Activated naive CD4-positive, alpha-beta T cell treated with anti-CD3 and anti-CD28 coated beads, Interleukin-2, amount 50 U/mL, for 24 hours (primary cell): ENCODE measurements around the gene ITGB2.

Source experiments
- H3K27ac Mint-ChIP-seq: one replicate; pipeline ENCODE4 v1.8.0; 2021; ENCODE audit warnings: mild to moderate bottlenecking, mixed read lengths
- H3K27me3 Mint-ChIP-seq: one replicate; pipeline ENCODE4 v1.8.0; 2021; ENCODE audit warnings: mixed read lengths
- H3K36me3 Mint-ChIP-seq: one replicate; pipeline ENCODE4 v1.8.0; 2021; ENCODE audit warnings: mixed read lengths
- H3K4me1 Mint-ChIP-seq: one replicate; pipeline ENCODE4 v1.8.0; 2021; ENCODE audit warnings: mixed read lengths
- H3K4me3 Mint-ChIP-seq: one replicate; pipeline ENCODE4 v1.8.0; 2021; ENCODE audit warnings: mild to moderate bottlenecking, mixed read lengths
- H3K9me3 Mint-ChIP-seq: one replicate; pipeline ENCODE4 v1.8.0; 2021; ENCODE audit warnings: mixed read lengths

Gene ITGB2

DNA sequence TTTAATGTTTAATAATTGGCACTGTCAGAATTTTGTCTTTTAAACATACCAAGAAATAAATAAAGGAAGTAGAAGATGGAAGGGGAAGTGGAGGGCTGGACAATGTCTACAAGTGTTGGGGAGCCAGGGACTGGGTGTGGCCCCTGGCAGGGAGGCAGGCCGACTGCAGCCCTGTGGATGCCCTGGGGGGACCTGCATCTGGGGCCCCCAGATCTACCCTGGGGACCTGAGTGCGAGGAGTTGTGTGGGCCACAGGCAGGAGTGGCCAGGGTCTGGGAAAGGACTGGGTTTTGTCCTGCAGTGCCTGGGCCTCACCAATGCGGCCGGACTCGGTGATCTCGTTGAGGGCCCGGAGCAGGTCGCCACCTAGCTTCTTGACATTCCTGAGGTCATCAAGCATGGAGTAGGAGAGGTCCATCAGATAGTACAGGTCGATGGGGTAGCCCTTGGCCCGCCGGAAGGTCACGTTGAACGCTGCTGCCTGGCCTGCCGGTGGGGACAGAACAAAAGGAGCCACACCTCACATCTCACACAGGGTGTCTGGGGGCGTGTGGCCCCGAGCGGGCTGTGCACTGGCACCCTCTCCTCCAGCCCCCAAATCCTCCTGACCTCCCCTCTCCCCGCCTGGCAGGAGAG, 17.5 kb downstream of the ITGB2 start:
- peaks cover 14% of the 10 kb centered on the region for H3K36me3 Mint-ChIP-seq
- peaks cover 20% of the 10 kb centered on the region for H3K4me1 Mint-ChIP-seq
- no peak overlapping the region for H3K4me3 Mint-ChIP-seq
- H3K27me3 Mint-ChIP-seq = no peaks in the 10 kb centered on the region
- H3K27ac Mint-ChIP-seq = peak overlapping the region; percentile 35
- no peaks in the 10 kb centered on the region for H3K9me3 Mint-ChIP-seq

DNA sequence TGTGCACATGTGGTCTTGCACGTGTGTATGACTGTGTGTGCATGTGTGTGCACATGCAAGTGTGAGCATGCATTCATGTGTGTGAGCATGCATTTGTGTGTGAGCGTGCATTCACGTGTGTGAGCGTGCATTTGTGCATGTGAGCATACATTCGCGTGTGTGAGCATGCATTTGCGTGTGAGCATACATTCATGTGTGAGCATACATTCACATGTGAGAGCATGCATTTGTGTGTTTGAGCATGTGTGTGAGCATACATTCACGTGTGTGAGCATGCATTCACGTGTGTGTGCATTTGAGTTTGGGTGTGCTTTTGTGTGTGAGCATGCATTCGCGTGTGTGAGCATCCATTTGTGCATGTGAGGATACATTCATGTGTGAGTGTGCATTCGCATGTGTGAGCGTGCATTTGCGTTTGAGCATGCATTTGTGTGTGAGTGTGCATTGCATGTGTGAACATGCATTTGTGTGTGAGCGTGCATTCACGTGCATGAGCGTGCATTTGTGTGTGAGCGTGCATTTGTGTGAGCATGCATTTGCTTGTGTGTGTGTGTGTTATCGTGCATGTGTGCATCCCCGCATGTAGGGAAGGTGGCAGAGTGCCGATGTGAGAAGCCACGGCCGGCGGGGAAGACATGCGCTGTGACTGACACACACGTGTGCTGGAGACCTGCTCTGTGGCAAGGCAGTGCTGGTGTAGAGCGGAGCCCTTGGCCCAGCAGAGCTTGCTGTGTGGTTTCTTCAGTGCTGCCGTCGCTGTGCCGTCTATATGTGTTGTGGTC, 18.2 kb downstream of the ITGB2 start:
- H3K27ac Mint-ChIP-seq = peak overlapping the region; percentile 35
- no peaks in the 10 kb centered on the region for H3K9me3 Mint-ChIP-seq
- peaks cover 19% of the 10 kb centered on the region for H3K4me1 Mint-ChIP-seq
- peaks cover 14% of the 10 kb centered on the region for H3K36me3 Mint-ChIP-seq
- no peak overlapping the region for H3K4me3 Mint-ChIP-seq
- no peaks in the 10 kb centered on the region for H3K27me3 Mint-ChIP-seq

DNA sequence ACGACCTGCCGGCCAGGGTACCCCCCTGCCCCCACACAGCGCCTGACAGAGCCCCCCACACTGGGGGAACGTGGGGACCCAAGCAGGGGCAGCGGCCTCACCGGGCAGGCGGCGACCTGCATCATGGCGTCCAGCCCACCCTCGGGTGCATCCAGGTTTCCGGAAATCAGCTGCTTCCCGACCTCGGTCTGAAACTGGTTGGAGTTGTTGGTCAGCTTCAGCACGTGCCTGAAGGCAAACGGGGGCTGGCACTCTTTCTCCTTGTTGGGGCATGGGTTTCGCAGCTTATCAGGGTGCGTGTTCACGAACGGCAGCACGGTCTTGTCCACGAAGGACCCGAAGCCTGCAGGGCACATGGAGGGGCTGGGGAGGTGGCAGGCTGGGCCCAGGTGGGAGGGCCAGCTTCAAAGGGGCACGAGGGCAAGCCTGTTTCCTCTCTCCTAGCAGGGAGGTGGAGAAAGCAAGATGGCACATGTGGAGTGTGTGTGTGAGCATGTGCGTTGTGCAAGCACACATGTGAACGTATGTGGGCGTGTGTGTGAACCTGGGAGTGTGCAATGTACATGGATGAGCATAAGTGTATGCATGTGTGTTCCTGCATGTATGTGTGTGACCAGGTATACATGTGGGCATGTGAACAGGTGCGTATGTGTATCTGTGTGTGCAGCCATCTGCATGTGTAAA, 19.2 kb downstream of the ITGB2 start:
- H3K4me1 Mint-ChIP-seq = peaks cover 17% of the 10 kb centered on the region
- H3K4me3 Mint-ChIP-seq = no peak overlapping the region
- H3K27ac Mint-ChIP-seq = no peak overlapping the region
- no peaks in the 10 kb centered on the region for H3K9me3 Mint-ChIP-seq
- no peaks in the 10 kb centered on the region for H3K27me3 Mint-ChIP-seq
- peaks cover 14% of the 10 kb centered on the region for H3K36me3 Mint-ChIP-seq

DNA sequence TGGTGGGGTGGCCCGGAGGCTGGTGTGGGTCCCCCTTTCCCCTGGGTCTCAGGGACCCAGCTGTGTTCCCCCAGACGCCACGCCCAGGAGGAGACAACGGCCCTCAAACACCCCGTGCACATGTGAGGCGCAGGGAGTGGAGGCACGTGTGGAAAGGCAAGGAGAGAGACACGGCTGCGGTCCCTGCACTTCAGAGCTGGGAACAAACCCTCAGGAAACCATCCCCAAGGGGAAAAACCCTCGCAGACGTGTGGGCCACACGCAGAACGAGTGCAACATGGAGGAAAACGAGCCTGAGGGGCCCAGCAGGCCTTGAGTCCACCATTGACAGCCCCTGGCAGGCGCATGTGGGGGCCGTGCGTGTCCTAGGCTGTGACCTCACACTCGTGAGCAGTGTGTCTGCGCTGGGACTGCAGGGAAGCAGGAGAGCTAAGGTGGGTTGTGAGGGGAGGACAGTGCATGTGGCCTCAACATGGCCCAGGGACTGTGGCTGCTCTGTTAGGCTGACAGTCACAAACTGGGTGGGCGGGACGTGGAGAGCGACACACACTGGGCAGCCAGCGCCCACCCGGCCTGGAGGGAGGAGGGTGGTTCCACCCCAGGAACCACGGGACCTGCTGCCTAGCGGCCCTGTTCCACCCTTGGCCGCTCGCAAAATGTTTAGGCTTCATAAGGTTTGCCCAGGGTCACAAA, 20.0 kb downstream of the ITGB2 start:
- H3K9me3 Mint-ChIP-seq = no peaks in the 10 kb centered on the region
- no peaks in the 10 kb centered on the region for H3K27me3 Mint-ChIP-seq
- H3K27ac Mint-ChIP-seq = no peak overlapping the region

DNA sequence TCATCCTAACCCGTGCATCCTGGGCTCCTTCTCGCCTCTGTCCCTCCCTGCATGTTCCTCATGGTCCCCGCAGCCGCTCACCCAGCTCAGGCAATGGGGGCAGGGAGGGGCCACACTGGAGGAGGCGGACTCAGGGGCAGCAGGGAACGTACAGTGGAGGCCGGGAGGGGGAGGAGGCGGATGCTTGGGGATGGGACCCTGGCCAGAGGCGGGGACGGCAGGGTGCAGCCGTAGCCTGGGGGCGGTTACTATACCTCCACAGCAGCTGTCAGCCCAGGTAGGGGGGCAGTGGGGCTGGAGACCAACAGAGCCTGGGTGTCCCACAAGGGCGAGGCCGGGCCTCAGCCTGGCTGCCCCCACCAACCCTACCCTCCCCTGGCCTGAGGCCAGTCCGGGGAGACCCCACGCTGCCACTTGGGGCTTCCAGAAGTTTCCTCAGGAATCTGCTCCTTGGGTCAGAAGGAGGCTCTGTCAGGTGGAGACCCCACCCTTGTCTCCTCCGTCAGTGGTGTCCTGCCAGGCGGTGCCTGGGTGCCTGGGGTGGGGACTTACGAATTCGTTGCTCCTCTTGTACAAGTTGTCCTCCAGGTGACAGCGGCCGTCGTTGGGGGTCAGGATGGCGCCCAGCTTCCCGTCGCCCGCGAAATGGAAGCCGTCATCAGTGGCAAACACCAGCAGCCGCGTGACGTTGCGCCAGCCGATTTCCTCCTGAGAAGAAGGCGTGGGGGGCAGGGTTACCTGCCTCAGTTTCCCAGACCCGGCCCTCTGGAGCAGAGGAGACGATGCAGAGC, 20.7 kb downstream of the ITGB2 start:
- Mint-ChIP-seq H3K27ac (peak overlapping the region; percentile 17), H3K36me3 (peaks cover 15% of the 10 kb centered on the region)

More for the DNA sequence above, 20.0 kb downstream of the ITGB2 start:
- peaks cover 15% of the 10 kb centered on the region for H3K36me3 Mint-ChIP-seq
- no peak overlapping the region for H3K4me3 Mint-ChIP-seq
- H3K4me1 Mint-ChIP-seq = peaks cover 12% of the 10 kb centered on the region

DNA sequence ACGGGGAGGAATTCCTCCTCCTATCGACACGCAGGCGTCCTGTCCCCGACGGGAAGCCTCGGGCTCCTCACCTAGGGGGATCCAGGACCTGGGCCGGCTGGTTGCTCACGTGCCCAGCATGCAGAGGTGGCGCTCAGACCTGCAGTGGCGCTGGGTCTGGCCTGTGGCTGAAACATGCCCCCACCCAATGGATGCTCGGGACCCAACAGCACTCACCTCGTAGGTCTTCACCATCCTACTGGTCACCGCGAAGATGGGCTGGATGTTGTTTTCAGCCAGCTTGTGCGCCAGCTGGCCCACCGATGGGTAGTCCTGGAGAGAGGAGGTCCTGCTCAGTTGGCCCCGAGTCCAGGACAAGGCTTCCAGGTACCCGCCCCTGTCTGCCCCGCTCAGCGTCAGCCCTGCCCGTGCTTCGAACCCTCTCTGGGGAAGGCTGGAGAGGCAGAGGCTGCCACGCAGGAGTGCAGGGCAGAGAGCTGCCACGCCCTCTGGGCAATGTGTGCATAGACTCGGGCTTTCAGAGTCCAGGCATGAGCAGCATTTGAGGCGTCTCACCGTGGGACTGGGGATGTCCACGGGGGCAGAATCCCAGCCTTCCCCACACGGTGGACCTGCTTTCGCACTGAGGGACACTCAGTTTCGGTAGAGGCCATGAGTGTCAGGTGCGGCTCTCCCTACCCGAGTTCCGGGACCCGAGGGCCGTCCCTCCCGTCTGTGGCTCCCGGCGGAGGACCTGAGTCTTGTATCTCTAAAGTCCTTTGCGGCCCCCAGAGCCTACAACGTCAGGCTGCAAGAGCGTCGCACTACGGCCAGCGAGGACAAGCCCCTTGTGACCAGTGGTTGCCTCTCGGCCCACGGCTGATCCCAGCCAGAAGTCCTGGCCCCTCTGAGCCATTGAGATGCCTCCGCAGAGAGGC, 21.6 kb downstream of the ITGB2 start:
- Mint-ChIP-seq H3K4me3 (no peak overlapping the region), H3K36me3 (peaks cover 12% of the 10 kb centered on the region), H3K27ac (peak overlapping the region; percentile 17), H3K27me3 (no peaks in the 10 kb centered on the region), H3K4me1 (peaks cover 5% of the 10 kb centered on the region), H3K9me3 (no peaks in the 10 kb centered on the region)

More for the DNA sequence above, 20.7 kb downstream of the ITGB2 start:
- Mint-ChIP-seq H3K27me3 (no peaks in the 10 kb centered on the region), H3K9me3 (no peaks in the 10 kb centered on the region), H3K4me1 (peaks cover 12% of the 10 kb centered on the region), H3K4me3 (no peak overlapping the region)

DNA sequence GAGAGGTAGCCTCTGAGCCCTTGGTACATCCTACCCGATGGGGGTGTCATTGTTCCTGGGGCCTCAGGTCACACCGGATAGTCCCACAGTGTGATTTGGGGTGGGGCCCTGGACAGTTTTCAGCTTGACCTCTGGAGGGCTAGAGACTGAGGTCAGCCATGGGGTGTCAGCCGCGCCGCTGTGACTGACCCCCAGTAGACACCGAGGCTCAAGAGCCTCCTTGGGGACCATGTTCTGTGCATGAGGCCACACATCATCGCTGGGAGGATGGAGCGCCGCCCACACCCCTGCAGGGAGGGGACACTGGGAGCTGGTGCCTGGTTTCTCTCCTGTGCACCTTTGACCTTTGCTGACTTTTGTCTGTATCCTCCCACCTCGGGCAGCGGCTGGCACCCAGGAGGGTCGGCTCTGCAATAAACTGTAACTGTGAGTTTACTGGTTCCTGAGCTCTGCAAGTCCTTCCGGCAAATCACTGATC, 22.6 kb downstream of the ITGB2 start:
- H3K9me3 Mint-ChIP-seq = no peaks in the 10 kb centered on the region
- H3K36me3 Mint-ChIP-seq = peaks cover 12% of the 10 kb centered on the region
- no peaks in the 10 kb centered on the region for H3K27me3 Mint-ChIP-seq
- no peak overlapping the region for H3K4me3 Mint-ChIP-seq
- no peak overlapping the region for H3K27ac Mint-ChIP-seq
- peaks cover 15% of the 10 kb centered on the region for H3K4me1 Mint-ChIP-seq

DNA sequence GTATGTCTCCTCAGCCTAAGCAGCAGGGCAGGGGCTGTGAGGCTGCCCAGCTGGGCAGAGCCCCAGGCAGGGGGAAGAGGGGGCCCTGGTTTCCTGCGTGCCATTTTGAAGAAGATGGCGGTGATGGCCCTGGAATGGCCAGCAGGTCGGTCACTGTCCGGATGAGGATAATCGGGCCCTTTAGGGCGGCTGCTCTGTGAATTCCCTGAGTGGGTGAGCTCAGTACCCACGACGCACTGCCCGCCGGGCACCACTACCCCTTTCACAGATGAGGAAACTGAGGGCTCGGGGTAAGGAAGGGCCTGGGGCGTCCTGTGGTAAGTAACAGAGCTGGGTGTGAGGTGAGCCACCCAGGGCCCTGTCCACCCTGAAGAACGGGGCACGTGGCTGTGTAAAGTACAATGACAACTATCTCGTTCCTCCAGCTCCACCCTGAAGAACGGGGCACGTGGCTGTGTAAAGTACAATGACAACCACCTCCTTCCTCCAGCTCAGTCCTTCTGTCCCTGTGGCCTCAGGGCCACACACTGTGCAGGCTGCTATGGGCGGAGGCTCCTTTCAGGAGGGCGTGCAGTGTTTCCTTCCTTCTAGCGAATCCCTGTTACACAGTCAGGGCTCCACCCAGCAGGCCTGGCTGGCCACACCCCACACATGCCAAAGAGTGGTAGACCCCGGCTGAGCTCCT, 23.2 kb downstream of the ITGB2 start:
- H3K27me3 Mint-ChIP-seq = no peaks in the 10 kb centered on the region
- H3K27ac Mint-ChIP-seq = no peak overlapping the region
- H3K36me3 Mint-ChIP-seq = peaks cover 8% of the 10 kb centered on the region
- H3K4me3 Mint-ChIP-seq = no peak overlapping the region
- peaks cover 20% of the 10 kb centered on the region for H3K4me1 Mint-ChIP-seq
- H3K9me3 Mint-ChIP-seq = no peaks in the 10 kb centered on the region

DNA sequence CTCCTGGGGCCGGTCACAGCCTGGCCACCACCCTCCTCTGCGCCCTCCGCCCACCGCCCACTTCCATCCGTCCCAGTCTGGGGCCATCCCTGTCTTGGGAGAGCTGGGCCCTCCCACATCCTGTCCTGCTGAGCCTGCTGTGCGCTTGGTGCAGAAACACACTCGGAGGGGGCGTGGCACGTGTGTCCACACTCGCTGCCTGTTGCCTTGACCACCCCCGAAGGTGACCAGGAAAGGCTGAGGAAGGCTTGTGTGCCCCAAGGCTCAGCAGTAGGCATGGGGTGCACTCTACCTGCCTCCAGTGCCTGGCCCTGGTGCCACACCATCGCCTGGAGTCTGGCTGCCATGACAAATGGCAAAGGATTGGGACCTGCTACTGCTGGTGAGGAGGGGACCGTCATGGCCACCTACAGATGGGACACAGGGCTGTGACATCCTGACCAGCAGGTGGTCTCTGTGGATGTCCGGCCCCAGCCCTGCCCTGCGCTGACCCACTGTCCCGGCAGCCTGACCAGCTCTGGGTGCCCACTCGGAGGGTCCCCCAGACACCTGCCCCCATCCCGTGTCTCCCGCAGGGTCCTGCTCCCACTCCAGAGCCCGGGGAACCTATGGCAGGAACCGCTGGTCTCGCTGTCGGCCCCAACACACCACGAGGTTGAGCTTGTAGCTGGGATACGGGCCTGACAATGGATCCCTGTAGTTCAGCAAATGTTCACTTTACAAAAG, 24.0 kb downstream of the ITGB2 start:
- Mint-ChIP-seq H3K36me3 (peaks cover 5% of the 10 kb centered on the region), H3K27me3 (no peaks in the 10 kb centered on the region), H3K9me3 (no peaks in the 10 kb centered on the region), H3K4me3 (no peak overlapping the region), H3K4me1 (peaks cover 22% of the 10 kb centered on the region), H3K27ac (no peak overlapping the region)

DNA sequence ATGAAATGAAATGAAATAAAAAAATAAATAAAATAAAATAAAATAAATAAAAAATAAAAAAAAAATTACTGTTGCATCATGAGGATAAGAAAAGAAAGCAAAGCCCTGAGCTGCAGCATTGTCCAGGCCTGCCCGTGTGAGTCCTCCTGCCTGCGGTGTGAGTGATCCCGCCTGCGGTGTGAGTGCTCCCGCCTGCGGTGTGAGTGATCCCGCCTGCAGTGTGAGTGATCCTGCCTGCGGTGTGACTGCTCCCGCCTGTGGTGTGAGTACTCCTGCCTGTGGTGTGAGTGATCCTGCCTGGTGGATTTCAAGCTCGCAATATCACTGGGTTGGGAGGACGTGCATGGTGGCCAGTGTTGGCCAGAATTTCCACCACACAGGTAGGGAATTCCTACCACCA, 24.8 kb downstream of the ITGB2 start:
- H3K27ac Mint-ChIP-seq = no peak overlapping the region
- no peaks in the 10 kb centered on the region for H3K9me3 Mint-ChIP-seq
- H3K27me3 Mint-ChIP-seq = no peaks in the 10 kb centered on the region
- no peak overlapping the region for H3K4me3 Mint-ChIP-seq
- peaks cover 22% of the 10 kb centered on the region for H3K4me1 Mint-ChIP-seq
- peaks cover 5% of the 10 kb centered on the region for H3K36me3 Mint-ChIP-seq

DNA sequence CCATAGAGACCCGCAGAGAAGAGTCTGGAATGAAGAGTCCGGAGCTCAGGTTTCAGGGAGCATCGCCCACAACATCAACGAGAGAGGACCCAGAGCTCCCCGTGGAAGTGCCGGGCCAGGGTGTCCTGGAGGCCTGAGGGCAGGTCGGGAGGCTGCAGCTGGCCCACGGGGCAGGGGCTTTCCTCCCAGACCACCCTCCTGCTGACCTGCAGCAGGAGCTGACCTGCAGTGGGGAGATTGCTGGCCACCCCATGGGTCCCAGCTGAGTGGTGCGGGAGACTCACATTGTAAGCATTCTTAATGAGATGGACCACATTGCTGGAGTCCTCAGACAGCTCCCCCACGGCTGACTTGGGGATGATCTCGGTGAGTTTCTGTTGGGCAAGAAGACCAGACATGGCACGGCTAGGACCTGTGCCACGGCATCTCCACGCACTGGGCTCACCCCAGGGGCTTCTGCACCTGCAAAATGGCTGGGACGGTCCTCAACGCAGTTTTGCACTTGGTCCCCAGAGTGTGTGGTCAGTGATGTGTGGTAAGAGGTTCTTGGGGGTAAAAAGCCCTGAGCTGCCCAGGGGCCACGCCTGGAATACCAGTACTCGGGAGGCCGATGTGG, 25.9 kb downstream of the ITGB2 start:
- Mint-ChIP-seq H3K27ac (peak overlapping the region; percentile 59), H3K36me3 (peaks cover 5% of the 10 kb centered on the region), H3K27me3 (no peaks in the 10 kb centered on the region), H3K9me3 (no peaks in the 10 kb centered on the region), H3K4me3 (no peak overlapping the region), H3K4me1 (peaks cover 22% of the 10 kb centered on the region)

DNA sequence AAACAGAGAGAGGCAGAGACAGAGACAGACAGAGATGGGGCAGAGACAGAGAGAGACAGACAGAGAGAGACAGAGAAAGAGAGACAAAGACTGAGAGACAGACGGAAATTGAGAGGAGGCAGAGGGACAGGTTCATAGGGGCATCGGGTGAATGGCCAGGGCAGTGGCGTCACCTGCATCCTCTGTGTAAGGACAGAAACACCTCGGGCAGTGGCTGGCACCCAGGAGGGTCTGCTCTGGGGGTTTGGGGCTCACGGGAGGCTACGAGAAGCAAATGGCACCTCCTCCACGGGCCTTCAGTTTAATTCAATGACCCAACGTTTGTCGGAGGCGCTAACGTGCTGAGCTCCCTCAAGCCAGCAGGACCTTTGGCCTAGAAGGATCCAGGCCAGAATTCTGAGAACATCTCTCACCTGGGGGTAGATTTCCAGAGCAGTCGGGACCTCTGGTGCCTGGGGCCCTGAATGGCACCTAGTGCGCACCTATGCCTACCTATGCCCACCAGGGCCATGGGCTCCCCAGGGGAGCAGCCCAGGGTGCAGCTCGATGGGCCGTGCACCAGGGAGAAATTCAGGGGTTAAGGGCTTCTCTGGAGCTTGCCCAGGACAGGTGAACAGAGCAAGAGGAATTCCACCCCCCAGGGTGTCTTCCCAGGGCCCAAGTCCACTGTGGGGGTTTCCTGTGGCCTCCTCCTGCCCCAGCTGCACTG, 26.6 kb downstream of the ITGB2 start:
- H3K27me3 Mint-ChIP-seq = no peaks in the 10 kb centered on the region
- no peaks in the 10 kb centered on the region for H3K9me3 Mint-ChIP-seq
- H3K36me3 Mint-ChIP-seq = peaks cover 5% of the 10 kb centered on the region
- H3K27ac Mint-ChIP-seq = peak overlapping the region; percentile 35
- peaks cover 22% of the 10 kb centered on the region for H3K4me1 Mint-ChIP-seq
- H3K4me3 Mint-ChIP-seq = no peak overlapping the region
